Smooth muscle cell (in vitro differentiated cells): ENCODE measurements around the gene MALRD1. TPM values are rescaled to one million over a fixed set of nuclear protein-coding genes. Genes with fewer than 3 reads are reported as not detected.

Experiments
- DNase-seq: peaks from one replicate; lab custom pipeline; 2025; ENCODE audit not compliant: unreplicated experiment; lab: John Stamatoyannopoulos, UW
- H2AFZ ChIP-seq: fragments of 200-600 bp; sonication (generic); 2 replicates; pipeline ENCODE4 v1.6.0; 2016; ENCODE audit warnings: antibody characterized with exemption, low read depth, mild to moderate bottlenecking
- H3F3A ChIP-seq: fragments of 200-600 bp; sonication (generic); 2 replicates; pipeline ENCODE4 v1.6.0; 2017; ENCODE audit warnings: antibody characterized with exemption, low read depth
- H3K27ac ChIP-seq: fragments of 200-600 bp; sonication (generic); 2 replicates; pipeline ENCODE4 v1.5.1; 2016; ENCODE audit warnings: low read depth, mild to moderate bottlenecking
- H3K27me3 ChIP-seq: fragments of 200-600 bp; sonication (generic); 2 replicates; pipeline ENCODE4 v1.6.1; 2016; ENCODE audit warnings: low read depth, mild to moderate bottlenecking
- H3K36me3 ChIP-seq: fragments of 200-600 bp; sonication (generic); 2 replicates; pipeline ENCODE4 v1.5.1; 2016; ENCODE audit warnings: low read depth
- H3K4me1 ChIP-seq: fragments of 200-600 bp; sonication (generic); 2 replicates; pipeline ENCODE4 v1.5.1; 2016; ENCODE audit warnings: low read depth
- H3K4me2 ChIP-seq: fragments of 200-600 bp; sonication (generic); 2 replicates; pipeline ENCODE4 v1.6.0; 2016; ENCODE audit warnings: mild to moderate bottlenecking
- H3K4me3 ChIP-seq: fragments of 200-600 bp; sonication (generic); 2 replicates; pipeline ENCODE4 v1.5.1; 2016; ENCODE audit warnings: mild to moderate bottlenecking
- H3K79me2 ChIP-seq: fragments of 200-600 bp; sonication (generic); 2 replicates; pipeline ENCODE4 v1.6.0; 2016; ENCODE audit warnings: low read depth, mild to moderate bottlenecking
- H3K9ac ChIP-seq: fragments of 200-600 bp; sonication (generic); 2 replicates; pipeline ENCODE4 v1.6.0; 2016; ENCODE audit warnings: low read depth
- H3K9me3 ChIP-seq: fragments of 200-600 bp; sonication (generic); replicated peaks from 2 replicates; pipeline ENCODE4 v1.5.1; 2016; ENCODE audit warnings: low read depth
- H4K20me1 ChIP-seq: fragments of 200-600 bp; sonication (generic); 2 replicates; pipeline ENCODE4 v1.6.0; 2016; ENCODE audit warnings: low read depth
- CTCF ChIP-seq: fragments of 200-600 bp; sonication (generic); IDR thresholded peaks from 2 replicates; pipeline ENCODE4 v1.5.1; 2017; ENCODE audit warnings: borderline replicate concordance, mild to moderate bottlenecking, antibody characterized with exemption; ENCODE audit not compliant: insufficient read depth, poor library complexity, severe bottlenecking
- WGBS: methylation state at CpG from one replicate; pipeline ENCODE4 v1.1.7; 2016; ENCODE audit warnings: low lambda C conversion rate; 5-methylcytosine and 5-hydroxymethylcytosine counted together
- polyA plus RNA-seq: library from polyadenylated mRNA; unstranded; fragments of >200 nt; fragmentation: Nextera tagmentation; extraction: Ambion mirVana; gene quantifications from 2 replicates; pipeline ENCODE4 v1.2.1, GENCODE V29; 2016
- total RNA-seq: library from RNA; depleted of rRNA; stranded (reverse); fragments of >200 nt; gene quantifications from 2 replicates; pipeline ENCODE4 v1.2.3, GENCODE V29; 2014

Gene MALRD1
- total and polyA plus RNA-seq, 2 experiments from 2014 or later: 1.9 TPM; not detected in 1

GRCh38 chr10:19426034-19426433 is 377.4 kb downstream of the MALRD1 start:
- Histone ChIP-seq H3K4me2 (no peak overlapping the region), H3K79me2 (no peaks in the 10 kb centered on the region), H3K27ac (no peak overlapping the region), H3K4me1 (no peaks in the 10 kb centered on the region), H3F3A (no peaks in the 10 kb centered on the region), H3K27me3 (no peaks in the 10 kb centered on the region), H3K36me3 (no peaks in the 10 kb centered on the region), H2AFZ (no peak overlapping the region), H3K4me3 (no peak overlapping the region), H3K9me3 (no peaks in the 10 kb centered on the region), H3K9ac (no peak overlapping the region), H4K20me1 (no peaks in the 10 kb centered on the region)
- no peak for TF ChIP-seq CTCF
- DNase-seq: no peak

- H3K4me3 ChIP-seq: no peak overlapping the region
- H4K20me1 ChIP-seq: no peaks in the 10 kb centered on the region
- WGBS: 70% methylated on average over 5 of the region's 5 CpGs
- H3K9ac ChIP-seq: no peak overlapping the region
- no peak overlapping the region for H3K4me2 ChIP-seq
- DNase-seq: no peak
- no peak overlapping the region for H3K27ac ChIP-seq
- H3K36me3 ChIP-seq: no peaks in the 10 kb centered on the region
- H3K27me3 ChIP-seq: no peaks in the 10 kb centered on the region
- H3K9me3 ChIP-seq: no peaks in the 10 kb centered on the region
- H3K79me2 ChIP-seq: no peaks in the 10 kb centered on the region
- no peak overlapping the region for H2AFZ ChIP-seq
- H3F3A ChIP-seq: no peaks in the 10 kb centered on the region
- no peaks in the 10 kb centered on the region for H3K4me1 ChIP-seq
- no peak for TF ChIP-seq CTCF
Observed at GRCh38 chr10:19431622-19432351, 383.2 kb downstream of the MALRD1 start.

GRCh38 chr10:19449860-19450259 is 401.3 kb downstream of the MALRD1 start:
- H3K4me3 ChIP-seq: no peak overlapping the region
- no peaks in the 10 kb centered on the region for H3K4me1 ChIP-seq
- H3K27me3 ChIP-seq: no peaks in the 10 kb centered on the region
- no peak overlapping the region for H3K9ac ChIP-seq
- no peak overlapping the region for H3K4me2 ChIP-seq
- no peak for DNase-seq
- H4K20me1 ChIP-seq: no peaks in the 10 kb centered on the region
- no peaks in the 10 kb centered on the region for H3K79me2 ChIP-seq
- no peaks in the 10 kb centered on the region for H3K36me3 ChIP-seq
- WGBS: 91% methylated on average over 2 of the region's 2 CpGs
- TF ChIP-seq CTCF: no peak
- no peak overlapping the region for H2AFZ ChIP-seq
- H3F3A ChIP-seq: no peaks in the 10 kb centered on the region
- no peak overlapping the region for H3K27ac ChIP-seq
- H3K9me3 ChIP-seq: no peaks in the 10 kb centered on the region

GRCh38 chr10:19451356-19451755 is 402.8 kb downstream of the MALRD1 start:
- H3F3A ChIP-seq: no peaks in the 10 kb centered on the region
- no peaks in the 10 kb centered on the region for H3K79me2 ChIP-seq
- H3K27me3 ChIP-seq: no peaks in the 10 kb centered on the region
- H3K9me3 ChIP-seq: no peaks in the 10 kb centered on the region
- 90% methylated on average over 3 of the region's 3 CpGs for WGBS
- no peak overlapping the region for H2AFZ ChIP-seq
- no peaks in the 10 kb centered on the region for H3K4me1 ChIP-seq
- H3K4me3 ChIP-seq: no peak overlapping the region
- no peak for TF ChIP-seq CTCF
- H3K27ac ChIP-seq: no peak overlapping the region
- H3K36me3 ChIP-seq: no peaks in the 10 kb centered on the region
- no peak for DNase-seq
- no peak overlapping the region for H3K9ac ChIP-seq
- H4K20me1 ChIP-seq: no peaks in the 10 kb centered on the region
- no peak overlapping the region for H3K4me2 ChIP-seq
